Spleen (tissue), 3 donors: Measurements from ENCODE around the gene NAA15.

Experiments used
- POLR2A ChIP-seq, 3 donors: fragments of 450-650 bp; IDR thresholded peaks; one replicate each; pipeline ENCODE4 v1.5.1; 2017; ENCODE audit warnings: antibody characterized with exemption in 3 of 3, mild to moderate bottlenecking in 1 of 3
- POLR2AphosphoS5 ChIP-seq, 3 donors: sonication (generic); formaldehyde crosslinking; IDR thresholded peaks; one replicate each; pipeline ENCODE4 v1.5.1; 2017; ENCODE audit warnings: antibody characterized with exemption in 3 of 3

DNA sequence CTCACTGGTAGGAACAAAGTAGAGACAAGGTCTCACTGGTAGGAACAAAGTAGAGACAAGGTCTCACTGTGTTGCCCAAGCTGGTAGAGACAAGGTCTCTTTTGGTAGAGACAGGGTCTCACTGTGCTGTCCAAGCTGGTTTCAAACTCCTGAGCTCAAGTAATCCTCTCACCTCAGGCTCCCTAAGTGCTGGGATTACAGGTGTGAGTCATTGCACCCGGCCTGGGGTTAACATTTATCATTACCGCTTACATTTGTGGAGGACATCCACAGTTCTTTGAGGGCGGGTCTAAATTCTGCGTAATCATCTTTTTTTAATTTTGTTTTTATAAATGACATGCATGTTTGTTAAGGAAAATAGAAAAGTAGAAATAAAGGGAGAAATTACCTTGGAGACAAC is 164.6 kb downstream of the NAA15 start:
- TF ChIP-seq POLR2A (IDR thresholded peaks at IDR 0.05) = no peak
- TF ChIP-seq POLR2AphosphoS5 (IDR thresholded peaks at IDR 0.05) = no peak
